Measurements from ENCODE around the gene IFT43.
A peak's percentile ranks its signal among the peaks of the same experiment; 100 is the strongest.

The IFT43 gene

DNA sequence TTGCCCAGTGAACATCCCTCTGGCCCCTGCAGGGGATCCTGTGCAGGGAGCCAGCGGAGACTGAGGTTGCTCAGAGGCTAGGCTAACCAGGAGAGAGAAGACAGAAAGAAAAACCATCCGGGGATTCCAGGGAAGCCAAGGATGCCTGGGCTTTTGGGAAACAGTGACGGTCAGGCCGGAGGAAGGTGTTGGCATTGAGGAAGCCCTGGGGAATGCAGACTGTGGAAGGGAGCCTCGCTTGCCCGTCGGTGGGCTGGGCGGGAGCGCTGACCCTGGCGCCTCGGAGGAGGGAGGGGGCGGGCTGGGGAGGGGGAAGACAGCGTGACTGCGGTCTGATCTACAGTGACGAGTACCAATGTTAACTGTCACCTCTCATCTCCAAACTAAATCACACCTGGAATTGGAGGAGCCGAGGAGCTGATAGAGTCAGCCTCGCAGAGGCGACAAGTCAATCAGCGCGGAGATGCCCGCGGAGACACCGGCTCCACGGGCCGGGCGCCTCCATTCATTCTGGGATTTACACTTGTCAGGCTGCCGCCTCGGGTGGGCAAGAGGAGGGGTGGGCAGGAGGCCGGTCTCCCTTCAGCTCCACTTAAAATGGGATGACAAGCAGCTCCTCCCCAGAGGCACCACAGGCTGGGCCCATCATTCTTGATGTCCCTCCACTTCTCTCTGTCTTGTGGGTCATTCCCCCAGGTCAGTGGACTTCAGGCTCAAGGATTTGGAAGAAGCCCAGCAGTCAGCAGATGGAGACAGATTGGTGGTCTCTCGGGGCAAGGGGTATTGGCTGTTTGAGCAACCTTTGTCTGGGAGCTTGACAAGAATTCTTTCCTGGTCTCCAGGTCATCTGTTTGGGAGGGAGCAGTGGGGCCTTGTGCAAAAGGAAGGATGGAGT, 145.8 kb downstream of the IFT43 start:
- DNase-seq, result no peak

DNA sequence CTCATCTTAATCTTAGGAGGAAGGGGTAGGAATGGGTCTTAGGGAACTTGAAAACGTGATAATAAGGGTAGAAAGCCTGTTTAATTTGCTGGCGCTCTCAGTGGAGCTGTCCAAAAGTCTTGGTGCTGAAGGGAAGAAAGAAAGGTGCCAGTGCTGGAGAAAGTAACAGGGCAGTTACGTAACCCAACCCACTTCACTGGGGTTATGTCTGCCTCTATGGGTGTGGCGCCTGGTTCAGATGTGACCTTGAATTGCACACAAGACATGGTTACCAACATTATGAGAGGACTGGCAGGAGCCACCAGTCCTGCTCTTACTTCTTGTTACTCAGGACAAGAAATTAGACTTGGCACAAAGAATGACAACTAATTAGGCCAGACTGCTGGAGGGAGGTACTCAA, 147.5 kb downstream of the IFT43 start:
- peak; percentile 56 to 59 for DNase-seq
- TF ChIP-seq POLR2A (IDR thresholded peaks at IDR 0.05; ENCODE audit: low read length) (no peak), GATA1 (IDR thresholded peaks at IDR 0.05; ENCODE audit: low read depth, low read length) (no peak)

More for the DNA sequence above, 145.8 kb downstream of the IFT43 start:
- no peak for TF ChIP-seq GATA1 (IDR thresholded peaks at IDR 0.05; ENCODE audit: low read depth, low read length)
- no peak for TF ChIP-seq POLR2A (IDR thresholded peaks at IDR 0.05; ENCODE audit: low read length)

Data from erythroblast (primary cell).